Neural cell (in vitro differentiated cells): Measurements from ENCODE around the gene ZNF521. TPM values are rescaled to one million over a fixed set of nuclear protein-coding genes. Genes with fewer than 3 reads are reported as not detected.
A peak's percentile ranks its signal among the peaks of the same experiment; 100 is the strongest.

ENCODE experiments used
- H2AFZ ChIP-seq: fragments of 200-600, 300-800 bp; sonication (generic), shearing (Covaris generic); 2 replicates; pipeline ENCODE4 v1.6.0; 2014; ENCODE audit warnings: low read depth, mild to moderate bottlenecking, antibody characterized with exemption, low read length, moderate library complexity
- H3F3A ChIP-seq: fragments of 200-600 bp; shearing (Covaris generic); 2 replicates; pipeline ENCODE4 v1.6.1; 2016; ENCODE audit warnings: mild to moderate bottlenecking, moderate library complexity, mixed read lengths, antibody characterized with exemption, low read length; ENCODE audit not compliant: insufficient read depth, poor library complexity, severe bottlenecking
- H3K27ac ChIP-seq: fragments of 200-600, 300-800 bp; sonication (generic), shearing (Covaris generic); 2 replicates; pipeline ENCODE4 v1.5.1; 2014; ENCODE audit warnings: mild to moderate bottlenecking, low read length, moderate library complexity
- H3K27me3 ChIP-seq: fragments of 300-800, 200-600 bp; sonication (generic), shearing (Covaris generic); 2 replicates; pipeline ENCODE4 v1.6.0; 2014; ENCODE audit warnings: mild to moderate bottlenecking, low read depth, low read length, moderate library complexity; ENCODE audit not compliant: insufficient read depth
- H3K36me3 ChIP-seq: fragments of 300-800, 200-600 bp; sonication (generic), shearing (Covaris generic); 2 replicates; pipeline ENCODE4 v1.5.1; 2014; ENCODE audit warnings: mild to moderate bottlenecking, antibody characterized with exemption, low read length, moderate library complexity; ENCODE audit not compliant: insufficient read depth
- H3K4me2 ChIP-seq: fragments of 300-800, 200-600 bp; sonication (generic), shearing (Covaris generic); 2 replicates; pipeline ENCODE4 v1.6.0; 2014; ENCODE audit warnings: mild to moderate bottlenecking, low read length
- H3K4me3 ChIP-seq: fragments of 300-800, 200-600 bp; sonication (generic), shearing (Covaris generic); 2 replicates; pipeline ENCODE4 v1.5.1; 2014; ENCODE audit warnings: mild to moderate bottlenecking, low read length, moderate library complexity
- H3K79me2 ChIP-seq: fragments of 200-600 bp; shearing (Covaris generic); replicated peaks from 2 replicates; pipeline ENCODE4 v1.6.0; 2014; ENCODE audit warnings: mild to moderate bottlenecking, low read length, moderate library complexity; ENCODE audit not compliant: insufficient read depth
- H3K9ac ChIP-seq: fragments of 300-800, 200-600 bp; sonication (generic), shearing (Covaris generic); 2 replicates; pipeline ENCODE4 v1.6.1; 2016; ENCODE audit warnings: mild to moderate bottlenecking, low read length, mixed read lengths
- H3K9me2 ChIP-seq: fragments of 200-600 bp; shearing (Covaris generic); 2 replicates; pipeline ENCODE4 v1.6.1; 2016; ENCODE audit warnings: mild to moderate bottlenecking, low read length, mixed read lengths; ENCODE audit not compliant: insufficient read depth
- H3K9me3 ChIP-seq: fragments of 200-600, 300-800 bp; sonication (generic), shearing (Covaris generic); 2 replicates; pipeline ENCODE4 v1.6.1; 2016; ENCODE audit warnings: mild to moderate bottlenecking, mixed run types, low read length, moderate library complexity, mixed read lengths
- H4K20me1 ChIP-seq: fragments of 200-600 bp; shearing (Covaris generic); 2 replicates; pipeline ENCODE4 v1.6.1; 2016; ENCODE audit warnings: mild to moderate bottlenecking, mixed run types; ENCODE audit not compliant: insufficient read depth
- EP300 ChIP-seq: fragments of 450-650 bp; conservative IDR thresholded peaks from 2 replicates; pipeline ENCODE4 v1.6.1; 2014; ENCODE audit warnings: antibody characterized with exemption, mild to moderate bottlenecking, moderate library complexity; ENCODE audit not compliant: poor library complexity, severe bottlenecking
- EZH2 ChIP-seq: fragments of 200-600, 300-800 bp; shearing (Covaris generic), sonication (generic); IDR thresholded peaks from 2 replicates; pipeline ENCODE4 v1.6.1; 2014; ENCODE audit warnings: antibody characterized with exemption, low read length, borderline replicate concordance, mild to moderate bottlenecking; ENCODE audit not compliant: insufficient read depth, poor library complexity, severe bottlenecking
- MXI1 ChIP-seq: fragments of 450-650 bp; conservative IDR thresholded peaks from 2 replicates; pipeline ENCODE4 v1.6.1; 2014; ENCODE audit warnings: antibody characterized with exemption, mild to moderate bottlenecking; ENCODE audit not compliant: poor library complexity, severe bottlenecking
- POLR2AphosphoS5 ChIP-seq: IDR thresholded peaks from 2 replicates; pipeline ENCODE4 v1.6.1; 2012
- RAD21 ChIP-seq: fragments of 450-650 bp; conservative IDR thresholded peaks from 2 replicates; pipeline ENCODE4 v1.6.1; 2014; ENCODE audit warnings: antibody characterized with exemption, mild to moderate bottlenecking, moderate library complexity
- SMC3 ChIP-seq: fragments of 450-650 bp; conservative IDR thresholded peaks from 2 replicates; pipeline ENCODE4 v1.6.1; 2014; ENCODE audit warnings: antibody characterized with exemption, mild to moderate bottlenecking, moderate library complexity; ENCODE audit not compliant: poor library complexity
- TAF1 ChIP-seq: IDR thresholded peaks from 2 replicates; pipeline ENCODE4 v1.6.1; 2012; ENCODE audit warnings: low read depth
- polyA plus RNA-seq: library from polyadenylated mRNA; depleted of rRNA; stranded (reverse); fragments of >200 nt; gene quantifications from 2 replicates; pipeline ENCODE4 v1.2.3, GENCODE V29; 2014
- TF ChIP-seq, protein P1 (sequence below): fragments of 450-650 bp; IDR thresholded peaks from 2 replicates; pipeline ENCODE4 v1.5.1; 2014; ENCODE audit warnings: antibody characterized with exemption, mild to moderate bottlenecking, moderate library complexity; ENCODE audit not compliant: poor library complexity, severe bottlenecking
- TF ChIP-seq, protein P2 (sequence below): IDR thresholded peaks from 2 replicates; pipeline ENCODE4 v1.6.1; 2012; ENCODE audit warnings: borderline replicate concordance

The ZNF521 gene
- polyA plus RNA-seq, 1 donor from 2014 or later, result 101 TPM

DNA sequence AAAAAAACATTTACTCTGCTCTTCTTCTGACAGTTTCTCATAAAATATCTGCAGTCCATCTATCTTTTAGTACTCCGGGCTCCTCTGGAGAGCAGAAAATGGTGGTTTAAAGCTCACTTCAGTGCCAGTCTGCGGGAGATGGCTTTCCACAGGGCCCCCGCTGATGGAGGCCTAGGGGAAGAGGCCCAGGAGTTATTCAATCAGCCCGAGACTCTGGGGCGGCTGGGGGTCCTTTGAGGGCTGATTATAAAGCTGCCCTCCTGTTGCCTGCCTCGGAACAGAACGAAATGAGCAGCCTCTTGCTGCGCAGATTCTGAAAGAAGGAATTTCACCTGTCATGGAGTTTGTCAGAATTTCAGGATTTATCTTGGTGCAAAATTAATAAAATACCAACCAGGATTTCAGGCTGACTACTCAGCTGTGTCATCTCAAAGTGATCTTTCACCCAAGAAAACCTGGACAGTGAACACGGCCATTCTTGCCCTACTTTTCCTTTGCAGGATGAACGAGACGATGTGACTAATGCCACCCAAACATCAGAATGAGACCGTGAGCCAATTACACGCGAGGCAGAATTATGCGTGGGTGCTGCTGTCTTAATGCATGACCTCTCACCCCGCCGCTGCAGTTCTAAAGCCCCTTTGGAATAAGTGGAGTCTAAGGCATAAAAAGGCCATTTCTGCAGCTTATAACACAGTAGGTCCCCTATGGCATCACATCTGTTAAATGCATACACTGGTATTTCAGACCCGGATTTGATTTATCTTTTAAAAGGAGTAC is 273.8 kb downstream of the ZNF521 start:
- no peaks in the 10 kb centered on the region for H4K20me1 ChIP-seq
- peak overlapping the region; percentile 9 for H3K27ac ChIP-seq
- H3K36me3 ChIP-seq, result no peaks in the 10 kb centered on the region
- H3K79me2 ChIP-seq, result no peaks in the 10 kb centered on the region
- no peaks in the 10 kb centered on the region for H3K27me3 ChIP-seq
- no peak overlapping the region for H3K4me2 ChIP-seq
- no peak overlapping the region for H3K4me3 ChIP-seq
- no peak overlapping the region for H2AFZ ChIP-seq
- no peaks in the 10 kb centered on the region for H3F3A ChIP-seq
- H3K9me2 ChIP-seq, result no peaks in the 10 kb centered on the region
- H3K9ac ChIP-seq, result no peak overlapping the region
- TF ChIP-seq EZH2, result no peak
- no peak for TF ChIP-seq SMC3
- TF ChIP-seq TAF1, result no peak
- TF ChIP-seq POLR2AphosphoS5, result no peak
- TF ChIP-seq MXI1, result no peak
- no peak for TF ChIP-seq RAD21
- TF ChIP-seq, protein P1, sequence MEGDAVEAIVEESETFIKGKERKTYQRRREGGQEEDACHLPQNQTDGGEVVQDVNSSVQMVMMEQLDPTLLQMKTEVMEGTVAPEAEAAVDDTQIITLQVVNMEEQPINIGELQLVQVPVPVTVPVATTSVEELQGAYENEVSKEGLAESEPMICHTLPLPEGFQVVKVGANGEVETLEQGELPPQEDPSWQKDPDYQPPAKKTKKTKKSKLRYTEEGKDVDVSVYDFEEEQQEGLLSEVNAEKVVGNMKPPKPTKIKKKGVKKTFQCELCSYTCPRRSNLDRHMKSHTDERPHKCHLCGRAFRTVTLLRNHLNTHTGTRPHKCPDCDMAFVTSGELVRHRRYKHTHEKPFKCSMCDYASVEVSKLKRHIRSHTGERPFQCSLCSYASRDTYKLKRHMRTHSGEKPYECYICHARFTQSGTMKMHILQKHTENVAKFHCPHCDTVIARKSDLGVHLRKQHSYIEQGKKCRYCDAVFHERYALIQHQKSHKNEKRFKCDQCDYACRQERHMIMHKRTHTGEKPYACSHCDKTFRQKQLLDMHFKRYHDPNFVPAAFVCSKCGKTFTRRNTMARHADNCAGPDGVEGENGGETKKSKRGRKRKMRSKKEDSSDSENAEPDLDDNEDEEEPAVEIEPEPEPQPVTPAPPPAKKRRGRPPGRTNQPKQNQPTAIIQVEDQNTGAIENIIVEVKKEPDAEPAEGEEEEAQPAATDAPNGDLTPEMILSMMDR, result no peak
- no peaks in the 10 kb centered on the region for H3K9me3 ChIP-seq

DNA sequence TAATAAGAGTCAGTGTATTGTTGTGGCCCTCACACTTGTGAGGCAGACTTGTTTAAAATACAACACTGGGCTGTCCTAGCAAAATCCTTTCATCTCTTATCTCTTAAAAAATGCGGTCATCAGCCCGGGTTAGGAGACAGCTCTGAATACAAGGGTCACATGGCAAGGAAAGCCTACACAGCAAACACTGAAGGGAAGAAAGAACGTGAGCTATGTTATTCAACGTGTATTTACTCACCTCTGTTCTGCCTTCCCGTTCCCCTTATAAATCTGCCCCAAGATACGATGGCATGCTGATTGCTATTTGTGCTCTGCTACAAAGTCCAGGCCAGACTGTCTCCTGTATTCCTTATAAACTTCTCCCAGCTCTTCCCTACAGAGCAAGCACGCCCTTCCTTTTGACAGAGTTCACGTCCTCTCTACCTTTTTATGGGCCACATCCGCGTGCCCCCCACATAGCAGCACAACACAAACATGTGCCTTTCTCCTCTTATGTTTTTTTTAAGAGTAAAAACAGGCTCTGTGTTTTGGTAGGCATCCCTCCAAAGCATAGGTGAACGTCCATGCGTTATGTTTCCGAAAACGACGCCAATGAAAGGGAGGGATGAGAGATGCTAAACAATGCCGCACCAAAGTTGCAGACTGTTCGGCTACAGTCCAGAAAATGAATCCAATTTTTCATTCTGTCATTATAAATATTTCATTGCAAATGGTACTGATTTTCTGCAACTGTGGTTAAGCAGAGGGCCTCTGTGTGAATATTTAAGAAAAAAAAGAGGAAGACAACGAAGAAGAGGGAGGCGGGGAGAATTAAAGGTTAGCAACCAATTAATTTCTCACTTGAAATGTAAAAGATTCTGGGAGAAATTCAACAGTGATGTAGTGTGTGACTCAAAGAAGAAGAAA is 274.7 kb downstream of the ZNF521 start:
- H3K9me3 ChIP-seq, result no peaks in the 10 kb centered on the region
- H3K36me3 ChIP-seq, result no peaks in the 10 kb centered on the region
- H3F3A ChIP-seq, result no peaks in the 10 kb centered on the region
- H3K27me3 ChIP-seq, result no peaks in the 10 kb centered on the region
- no peaks in the 10 kb centered on the region for H3K9me2 ChIP-seq
- no peaks in the 10 kb centered on the region for H4K20me1 ChIP-seq
- H3K4me2 ChIP-seq, result no peak overlapping the region
- no peak overlapping the region for H3K27ac ChIP-seq
- H3K4me3 ChIP-seq, result no peak overlapping the region
- no peaks in the 10 kb centered on the region for H3K79me2 ChIP-seq
- H2AFZ ChIP-seq, result no peak overlapping the region
- no peak overlapping the region for H3K9ac ChIP-seq
- TF ChIP-seq, protein P1, result no peak
- TF ChIP-seq POLR2AphosphoS5, result no peak
- TF ChIP-seq, protein P2, sequence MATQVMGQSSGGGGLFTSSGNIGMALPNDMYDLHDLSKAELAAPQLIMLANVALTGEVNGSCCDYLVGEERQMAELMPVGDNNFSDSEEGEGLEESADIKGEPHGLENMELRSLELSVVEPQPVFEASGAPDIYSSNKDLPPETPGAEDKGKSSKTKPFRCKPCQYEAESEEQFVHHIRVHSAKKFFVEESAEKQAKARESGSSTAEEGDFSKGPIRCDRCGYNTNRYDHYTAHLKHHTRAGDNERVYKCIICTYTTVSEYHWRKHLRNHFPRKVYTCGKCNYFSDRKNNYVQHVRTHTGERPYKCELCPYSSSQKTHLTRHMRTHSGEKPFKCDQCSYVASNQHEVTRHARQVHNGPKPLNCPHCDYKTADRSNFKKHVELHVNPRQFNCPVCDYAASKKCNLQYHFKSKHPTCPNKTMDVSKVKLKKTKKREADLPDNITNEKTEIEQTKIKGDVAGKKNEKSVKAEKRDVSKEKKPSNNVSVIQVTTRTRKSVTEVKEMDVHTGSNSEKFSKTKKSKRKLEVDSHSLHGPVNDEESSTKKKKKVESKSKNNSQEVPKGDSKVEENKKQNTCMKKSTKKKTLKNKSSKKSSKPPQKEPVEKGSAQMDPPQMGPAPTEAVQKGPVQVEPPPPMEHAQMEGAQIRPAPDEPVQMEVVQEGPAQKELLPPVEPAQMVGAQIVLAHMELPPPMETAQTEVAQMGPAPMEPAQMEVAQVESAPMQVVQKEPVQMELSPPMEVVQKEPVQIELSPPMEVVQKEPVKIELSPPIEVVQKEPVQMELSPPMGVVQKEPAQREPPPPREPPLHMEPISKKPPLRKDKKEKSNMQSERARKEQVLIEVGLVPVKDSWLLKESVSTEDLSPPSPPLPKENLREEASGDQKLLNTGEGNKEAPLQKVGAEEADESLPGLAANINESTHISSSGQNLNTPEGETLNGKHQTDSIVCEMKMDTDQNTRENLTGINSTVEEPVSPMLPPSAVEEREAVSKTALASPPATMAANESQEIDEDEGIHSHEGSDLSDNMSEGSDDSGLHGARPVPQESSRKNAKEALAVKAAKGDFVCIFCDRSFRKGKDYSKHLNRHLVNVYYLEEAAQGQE, result no peak
- TF ChIP-seq EP300, result no peak
- TF ChIP-seq RAD21, result no peak
- no peak for TF ChIP-seq MXI1
- no peak for TF ChIP-seq SMC3
- TF ChIP-seq EZH2, result no peak
- no peak for TF ChIP-seq TAF1
